Measurements from ENCODE around the gene PNMA6F.
"Not testable (repeated sequence)": the region's sequence is repeated elsewhere in the genome, so short reads cannot be mapped to it uniquely, and the experiment has no call there.

DNA sequence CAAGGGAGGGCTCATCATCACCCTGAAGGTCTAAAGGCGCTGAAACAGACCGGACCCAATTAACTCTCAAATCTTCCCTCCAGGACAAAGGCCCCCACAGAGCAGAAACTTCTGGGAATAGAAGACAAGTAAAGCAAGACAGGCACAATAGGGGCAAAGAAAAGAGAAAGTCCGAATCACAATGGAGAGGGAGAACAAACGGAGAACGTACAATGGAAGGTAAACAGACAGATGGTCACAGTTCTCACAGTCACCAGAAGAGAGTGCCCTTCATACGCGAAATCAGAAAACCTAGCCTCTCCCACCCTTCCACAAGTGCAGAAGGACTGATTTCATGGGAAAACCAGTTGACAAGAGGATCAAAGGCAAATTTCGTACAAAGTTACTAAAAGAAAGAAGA is 35.9 kb downstream of the PNMA6F start:
- TF ChIP-seq, protein P1, sequence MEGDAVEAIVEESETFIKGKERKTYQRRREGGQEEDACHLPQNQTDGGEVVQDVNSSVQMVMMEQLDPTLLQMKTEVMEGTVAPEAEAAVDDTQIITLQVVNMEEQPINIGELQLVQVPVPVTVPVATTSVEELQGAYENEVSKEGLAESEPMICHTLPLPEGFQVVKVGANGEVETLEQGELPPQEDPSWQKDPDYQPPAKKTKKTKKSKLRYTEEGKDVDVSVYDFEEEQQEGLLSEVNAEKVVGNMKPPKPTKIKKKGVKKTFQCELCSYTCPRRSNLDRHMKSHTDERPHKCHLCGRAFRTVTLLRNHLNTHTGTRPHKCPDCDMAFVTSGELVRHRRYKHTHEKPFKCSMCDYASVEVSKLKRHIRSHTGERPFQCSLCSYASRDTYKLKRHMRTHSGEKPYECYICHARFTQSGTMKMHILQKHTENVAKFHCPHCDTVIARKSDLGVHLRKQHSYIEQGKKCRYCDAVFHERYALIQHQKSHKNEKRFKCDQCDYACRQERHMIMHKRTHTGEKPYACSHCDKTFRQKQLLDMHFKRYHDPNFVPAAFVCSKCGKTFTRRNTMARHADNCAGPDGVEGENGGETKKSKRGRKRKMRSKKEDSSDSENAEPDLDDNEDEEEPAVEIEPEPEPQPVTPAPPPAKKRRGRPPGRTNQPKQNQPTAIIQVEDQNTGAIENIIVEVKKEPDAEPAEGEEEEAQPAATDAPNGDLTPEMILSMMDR (IDR thresholded peaks at IDR 0.05; ENCODE audit: low read length): not testable (repeated sequence)
- not testable (repeated sequence) for TF ChIP-seq EZH2 (optimal IDR thresholded peaks at IDR 0.05; ENCODE audit: low read depth, low read length); EZH2phosphoT487 (IDR thresholded peaks at IDR 0.05; ENCODE audit: low read length)

Measured in MM.1S (cell line).